ENCODE data around the gene TREX2.
"Not testable (repeated sequence)": the region's sequence is repeated elsewhere in the genome, so short reads cannot be mapped to it uniquely, and the experiment has no call there.

Gene TREX2

DNA sequence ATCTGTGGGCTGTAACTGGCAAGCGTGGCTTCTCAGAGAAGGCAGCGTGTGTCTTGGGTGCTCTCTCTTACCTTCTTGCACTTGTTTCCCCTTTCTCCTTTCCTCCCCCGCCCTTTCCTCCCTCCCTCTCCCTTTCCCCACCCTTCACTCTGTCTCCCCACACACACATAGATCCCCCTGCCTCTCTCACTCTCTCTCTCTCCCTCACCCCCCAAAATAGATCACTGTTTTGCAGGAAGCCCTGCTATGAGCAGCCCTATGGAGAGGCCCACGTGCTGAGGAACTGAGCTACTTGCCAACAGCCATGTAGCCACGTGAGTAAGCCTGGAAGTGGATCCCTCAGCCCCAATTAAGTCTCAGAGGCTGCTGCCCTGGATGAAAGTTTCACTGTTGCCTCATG, 40.4 kb downstream of the TREX2 start:
- no peak for FAIRE-seq

GRCh38 chrX:153404333-153404732, 41.5 kb downstream of the TREX2 start:
- FAIRE-seq = not testable (repeated sequence)

DNA sequence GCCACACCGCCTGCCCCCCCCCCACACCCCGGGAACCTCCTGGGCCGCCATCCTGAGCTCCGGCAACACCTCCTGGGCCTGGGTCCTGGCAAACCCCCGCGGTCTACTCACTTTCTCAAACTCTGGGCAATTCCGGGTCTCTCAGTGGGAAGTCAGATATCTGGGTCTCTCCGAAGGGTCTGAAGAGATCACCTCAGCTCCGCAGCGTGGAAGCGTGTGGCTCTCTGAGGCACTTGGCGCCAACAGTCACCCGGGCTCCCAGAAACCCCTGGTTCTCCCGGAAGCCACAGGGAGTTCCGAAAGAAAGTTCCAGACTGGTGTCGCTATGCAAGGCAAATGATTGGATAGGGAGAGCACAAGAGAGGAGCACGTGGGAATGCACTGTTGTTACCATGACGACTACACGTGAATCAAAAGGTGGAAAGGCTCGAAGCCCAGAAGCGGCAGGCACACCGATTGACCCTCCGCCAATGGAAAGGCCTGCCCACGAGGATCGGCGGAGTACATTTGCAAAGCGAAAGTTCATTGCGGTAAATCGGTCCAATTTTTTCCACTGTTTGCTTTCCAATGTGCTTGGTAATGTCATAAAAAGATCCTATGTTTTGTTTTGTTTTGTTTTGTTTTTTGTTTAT, 44.6 kb downstream of the TREX2 start, which contains the start of gene PNMA6E:
PNMA6E (minus strand) TSS at position 218 of the 632 bp plus-strand sequence. CDS start 2,501 bp downstream, outside the sequence.
- FAIRE-seq = no peak

DNA sequence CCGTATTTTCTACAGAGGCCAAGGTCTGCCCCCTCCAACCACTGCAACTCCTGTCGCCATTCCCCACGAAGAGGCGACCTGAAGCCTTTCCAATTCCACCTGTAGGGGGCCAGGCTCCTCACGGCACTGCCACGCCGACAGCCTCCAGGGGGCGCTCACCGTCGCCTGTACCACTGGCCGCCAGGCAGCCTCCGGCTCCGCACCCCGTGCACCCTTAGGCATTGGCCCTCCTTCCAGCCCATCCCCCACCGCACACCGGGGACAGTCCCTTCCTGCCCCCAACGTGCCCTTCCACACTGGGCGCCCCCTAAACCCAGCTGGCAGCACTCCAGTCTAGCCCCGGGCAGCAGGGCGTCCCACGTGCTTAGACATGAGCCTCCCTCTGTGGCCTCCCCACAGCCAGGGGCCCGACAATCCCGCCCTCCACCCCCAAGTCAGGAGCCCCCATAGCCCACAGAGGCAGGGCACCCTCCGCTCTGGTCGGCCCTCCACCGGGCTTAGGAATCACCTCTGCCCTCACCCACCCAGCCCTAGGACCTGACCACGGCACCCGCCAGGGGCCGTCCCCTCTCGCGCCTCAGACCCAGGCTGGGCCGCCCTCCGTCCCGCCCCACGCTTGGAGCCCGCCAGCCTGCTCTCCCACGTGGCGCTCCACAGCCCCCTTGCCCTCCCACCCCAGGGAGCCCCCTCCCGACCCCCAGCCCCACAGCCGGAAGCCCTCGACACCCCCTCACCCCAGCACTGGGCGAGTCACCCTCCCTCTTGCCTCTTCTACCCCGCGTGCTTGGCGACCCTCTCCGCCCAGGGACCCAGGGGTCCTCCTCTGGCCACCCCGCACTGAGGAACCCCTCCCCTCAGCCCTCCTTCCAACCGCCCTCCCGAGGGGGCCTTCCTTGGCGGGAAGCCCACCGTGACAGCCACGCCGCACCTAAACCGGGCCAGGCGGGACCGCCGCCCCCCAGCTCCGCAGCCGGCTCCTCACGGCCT, 45.4 kb downstream of the TREX2 start:
- FAIRE-seq = no peak

DNA sequence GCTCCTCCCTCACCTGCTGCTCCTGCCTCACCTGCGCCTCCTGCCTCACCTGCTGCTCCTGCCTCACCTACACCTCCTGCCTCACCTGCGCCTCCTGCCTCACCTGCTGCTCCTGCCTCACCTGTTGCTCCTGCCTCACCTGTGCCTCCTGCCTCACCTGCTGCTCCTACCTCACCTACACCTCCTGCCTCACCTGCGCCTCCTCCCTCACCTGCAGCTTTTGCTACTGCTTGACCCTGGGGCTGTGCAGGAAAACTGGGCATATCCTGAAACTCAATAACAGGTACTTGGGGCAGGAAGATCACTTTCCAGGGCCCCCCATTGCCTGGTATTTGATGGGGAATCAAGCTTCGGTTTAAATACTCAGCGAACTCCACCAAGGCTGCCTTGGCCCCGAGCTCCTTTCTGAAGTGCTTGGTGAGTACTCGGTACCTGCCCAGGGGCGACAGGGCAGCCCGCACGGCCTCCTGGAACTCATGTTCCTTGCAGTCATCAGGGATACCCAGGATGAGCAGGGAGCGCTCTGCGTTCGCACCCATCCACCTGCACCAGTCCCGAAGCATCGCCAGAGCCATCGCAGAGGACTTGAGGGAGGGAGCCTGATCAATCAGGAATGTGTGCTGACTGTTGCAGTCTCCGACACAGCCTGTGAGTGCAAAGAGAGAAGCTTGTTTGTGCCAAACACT, 47.4 kb downstream of the TREX2 start:
- no peak for FAIRE-seq

GRCh38 chrX:153397256-153397960, 48.4 kb downstream of the TREX2 start:
- FAIRE-seq = no peak

DNA sequence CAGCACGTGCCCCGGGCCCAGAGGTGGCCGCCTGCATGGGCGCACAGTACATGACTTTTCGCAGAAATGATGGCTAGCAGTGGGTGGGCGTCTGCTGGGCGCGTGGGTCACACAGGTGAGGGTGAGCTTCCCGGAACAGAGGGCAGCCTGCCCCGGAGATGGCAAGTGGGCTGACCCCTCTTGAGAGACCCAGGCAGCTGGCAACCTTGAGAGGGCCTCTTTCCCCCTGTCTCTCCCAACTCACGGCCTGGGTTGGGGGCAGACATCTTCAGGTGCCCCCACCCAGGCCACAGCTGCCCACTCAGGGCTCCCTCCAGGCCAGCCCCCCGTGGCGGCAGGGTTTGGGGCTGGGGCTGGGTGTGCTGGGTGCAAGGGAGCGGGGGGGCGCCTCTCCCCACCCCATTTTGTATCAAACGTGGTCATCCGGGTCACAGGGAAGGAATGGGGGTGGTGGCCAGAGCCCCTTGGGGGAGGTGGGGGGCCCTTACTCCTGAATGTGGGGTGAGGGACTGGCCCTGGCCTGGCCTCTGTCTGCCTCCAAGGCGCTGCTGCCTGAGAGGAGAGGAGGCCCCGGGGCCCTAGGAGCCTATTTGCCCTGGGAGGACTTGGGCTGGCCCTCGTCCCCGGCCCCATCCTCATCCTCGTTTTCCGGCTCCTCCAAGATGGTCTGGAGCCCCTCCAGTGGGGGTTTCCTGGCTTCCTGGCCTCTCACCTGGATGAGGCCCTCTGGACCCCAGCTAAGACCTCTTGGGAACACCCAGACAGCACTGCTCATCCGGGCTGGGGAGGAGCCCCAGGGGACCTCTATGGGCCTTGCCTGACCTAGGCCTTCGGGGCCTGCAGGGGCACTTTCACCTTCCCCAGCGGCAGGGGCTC, 49.3 kb downstream of the TREX2 start:
- no peak for FAIRE-seq

- FAIRE-seq = no peak
These were observed 50.1 kb downstream of the TREX2 start for GRCh38 chrX:153395613-153396319.

GRCh38 chrX:153394612-153395011, 51.2 kb downstream of the TREX2 start:
- no peak for FAIRE-seq

All from TTC549 (cell line).